Measurements from ENCODE around the gene NNAT. TPM values are rescaled to one million over a fixed set of nuclear protein-coding genes. Genes with fewer than 3 reads are reported as not detected.

NNAT gene
- total RNA-seq, 1 experiment from 2014 or later, result 43.1 TPM

- Histone ChIP-seq H3K79me2 (ENCODE audit: insufficient read depth, low read length) (no peaks in the 10 kb centered on the region), H2BK12ac (ENCODE audit: insufficient read length, low read depth, low read length) (no peak overlapping the region), H2BK5ac (ENCODE audit: insufficient read length, low read length) (no peak overlapping the region), H3K9me3 (ENCODE audit: control insufficient read depth, low read depth, low read length) (no peaks in the 10 kb centered on the region), H3K27me3 (ENCODE audit: insufficient read depth, low read length) (no peaks in the 10 kb centered on the region), H3K9ac (ENCODE audit: extremely low read depth, insufficient read length, low read length) (no peak overlapping the region), H3K4ac (ENCODE audit: low read depth, low read length) (no peak overlapping the region), H2AK5ac (ENCODE audit: insufficient read length, low read length) (no peak overlapping the region), H3K27ac (ENCODE audit: insufficient read length, low read depth, low read length) (no peak overlapping the region), H4K20me1 (ENCODE audit: control insufficient read depth, insufficient read depth, insufficient read length) (no peaks in the 10 kb centered on the region), H4K5ac (ENCODE audit: insufficient read length, low read depth, low read length) (no peak overlapping the region), H3K23ac (ENCODE audit: insufficient read length, low read depth, low read length) (no peak overlapping the region), H3K79me1 (ENCODE audit: insufficient read depth, low read depth, low read length, poor library complexity, severe bottlenecking) (no peaks in the 10 kb centered on the region), H2BK15ac (ENCODE audit: low read depth, low read length) (no peak overlapping the region), H2AFZ (ENCODE audit: low read length) (no peak overlapping the region), H2BK20ac (ENCODE audit: low read depth, low read length, poor library complexity, severe bottlenecking) (no peak overlapping the region), H3K56ac (ENCODE audit: insufficient read length, low read depth, low read length) (no peak overlapping the region), H3K23me2 (ENCODE audit: insufficient read length, low read depth, low read length, poor library complexity, severe bottlenecking) (no peaks in the 10 kb centered on the region), H3K18ac (ENCODE audit: insufficient read length, low read depth, low read length) (no peak overlapping the region), H4K91ac (ENCODE audit: insufficient read length, low read depth, low read length) (no peak overlapping the region), H3T11ph (ENCODE audit: low read length) (no peak overlapping the region), H3K4me2 (ENCODE audit: insufficient read depth, insufficient read length, low read length) (no peak overlapping the region), H3K14ac (ENCODE audit: insufficient read depth, low read length) (no peak overlapping the region), H2BK120ac (ENCODE audit: low read depth, low read length, poor library complexity, severe bottlenecking) (no peak overlapping the region), H3K4me1 (ENCODE audit: insufficient read depth, low read length) (no peaks in the 10 kb centered on the region), H4K8ac (replicated peaks; ENCODE audit: insufficient read length, low read depth, low read length) (no peak overlapping the region)
- Mint-ChIP-seq H3K27ac (no peak overlapping the region), H3K4me1 (peaks cover 4 to 17% of the 10 kb centered on the region in 2 experiments), H3K9me3 (peaks cover 18 to 19% of the 10 kb centered on the region in 2 experiments), H3K27me3 (ENCODE audit: low read depth) (peaks cover 11% of the 10 kb centered on the region), H3K36me3 (ENCODE audit: insufficient read depth in 1 of 3, low read depth in 3 of 3) (peaks cover 0 to 19% (median 2%) of the 10 kb centered on the region in 3 experiments; a peak in 5 of 7 replicates), H3K4me3 (no peak overlapping the region)
- DNase-seq, result no peak
- 100% methylated on average over 2 of the region's 9 CpGs for WGBS (ENCODE audit: extremely low coverage, insufficient read length, low lambda C conversion rate)
- no peak for TF ChIP-seq CTCF (conservative IDR thresholded peaks at IDR 0.05)
Measured at GRCh38 chr20:37479925-37480691, 40.9 kb upstream of the NNAT start.
